Adrenal gland (tissue), 12 donors: ENCODE data around the gene ZNF487. TPM values are rescaled to one million over a fixed set of nuclear protein-coding genes. Genes with fewer than 3 reads are reported as not detected.
"Not testable (repeated sequence)": the region's sequence is repeated elsewhere in the genome, so short reads cannot be mapped to it uniquely, and the experiment has no call there.

Experiments
- DNase-seq, 7 donors: peaks; one replicate each; pipeline ENCODE4 v3.0.0-alpha.2; 2019 to 2020
- H3K27ac ChIP-seq, 5 donors: fragments of 200-600 bp; sonication (generic) in 4 of 5; 1 replicate in 3 of 5; 2 replicates in 2 of 5; pipeline versions ENCODE4 v1.5.1 to v1.8.0; 2016 to 2020; ENCODE audit warnings: mild to moderate bottlenecking in 1 of 5
- H3K27me3 ChIP-seq: fragments of 200-600 bp; 2 replicates; pipeline ENCODE4 v1.8.0; 2021
- H3K36me3 ChIP-seq, 2 donors: fragments of 200-600 bp; replicated peaks in 1 of 2; 1 replicate in 1 of 2; 2 replicates in 1 of 2; pipeline versions ENCODE4 v1.5.1 to v1.8.0; 2018 to 2022
- H3K4me1 ChIP-seq, 2 donors: fragments of 200-600 bp; replicated peaks in 1 of 2; 1 replicate in 1 of 2; 2 replicates in 1 of 2; pipeline versions ENCODE4 v1.5.1 to v1.8.0; 2018 to 2021
- H3K4me3 ChIP-seq, 4 donors: fragments of 200-600 bp; sonication (generic) in 3 of 4; one replicate each; pipeline ENCODE4 v1.5.1; 2016 to 2018
- H3K9me3 ChIP-seq, 3 donors: fragments of 200-600 bp; sonication (generic) in 1 of 3; replicated peaks in 1 of 3; 1 replicate in 2 of 3; 2 replicates in 1 of 3; pipeline versions ENCODE4 v1.5.1 to v1.8.0; 2016 to 2021
- POLR2A ChIP-seq, 2 donors: fragments of 450-650 bp; IDR thresholded peaks; one replicate each; pipeline ENCODE4 v1.6.1; 2017; ENCODE audit warnings: antibody characterized with exemption in 2 of 2, mild to moderate bottlenecking in 2 of 2, moderate library complexity in 1 of 2
- WGBS, 4 donors: extraction: QIAGEN DNeasy Blood & Tissue Kit in 2 of 4; methylation state at CpG; one replicate each; pipeline versions ENCODE4 v1.1.5 to v1.1.7; 2013 to 2017; 5-methylcytosine and 5-hydroxymethylcytosine counted together
- intact Hi-C, 2 donors: fragments of 100-400 bp; cut with DNase I; formaldehyde crosslinking; loops; one replicate each; pipeline versions ENCODE4 v1.14.1 to v1.15.0; 2022 to 2023
- polyA plus RNA-seq, 3 donors: library from polyadenylated mRNA; stranded (reverse); fragments of 200-250 nt in 2 of 3; fragments of 350-450 nt in 1 of 3; fragmentation: Illumina TruSeq in 1 of 3; extraction: RNeasy Lipid Tissue Mini Kit (QIAGEN cat#74804) in 1 of 3; gene quantifications; one replicate each; pipeline ENCODE4 v1.2.3, GENCODE V29; 2013 to 2014
- total RNA-seq, 9 donors: library from RNA; depleted of rRNA in 4 of 9; stranded (reverse); fragments of >200 nt in 4 of 9; fragments of 120-200 nt in 1 of 9; fragmentation: NEBNext Ultra II Directional in 1 of 9; extraction: Animal tissue kit (Norgen Biotek cat#: 25700) in 1 of 9; gene quantifications; one replicate each; pipeline versions ENCODE4 v1.1.0 to v1.2.4, GENCODE V29; 2013 to 2023
- TF ChIP-seq, protein P1 (sequence below), 6 experiments: fragments of 450-650 bp in 4 of 6; fragments of 200-600 bp in 2 of 6; sonication (generic) in 1 of 6; IDR thresholded peaks; 1 replicate in 5 of 6; 2 replicates in 1 of 6; pipeline versions ENCODE4 v1.5.1 to v1.8.0; 2016 to 2021; ENCODE audit warnings: antibody characterized with exemption in 6 of 6, mild to moderate bottlenecking in 2 of 6, moderate library complexity in 1 of 6
- donor health status: healthy with polysubstance abuse.
- donor health status: Bipolar disorder and iron deficiency.
- donor health status: DM: yes; HTN: yes; CAD: no.
- donor health status: DM: no; HTN: no; CAD: no.
- donor health status: DM: no; HTN: no; CAD: no.
- donor health status: DM: yes; HTN: yes; CAD: no.

ZNF487 gene
- total and polyA plus RNA-seq, 12 donors = 2.1 to 10.1 (median 5.7) TPM

DNA sequence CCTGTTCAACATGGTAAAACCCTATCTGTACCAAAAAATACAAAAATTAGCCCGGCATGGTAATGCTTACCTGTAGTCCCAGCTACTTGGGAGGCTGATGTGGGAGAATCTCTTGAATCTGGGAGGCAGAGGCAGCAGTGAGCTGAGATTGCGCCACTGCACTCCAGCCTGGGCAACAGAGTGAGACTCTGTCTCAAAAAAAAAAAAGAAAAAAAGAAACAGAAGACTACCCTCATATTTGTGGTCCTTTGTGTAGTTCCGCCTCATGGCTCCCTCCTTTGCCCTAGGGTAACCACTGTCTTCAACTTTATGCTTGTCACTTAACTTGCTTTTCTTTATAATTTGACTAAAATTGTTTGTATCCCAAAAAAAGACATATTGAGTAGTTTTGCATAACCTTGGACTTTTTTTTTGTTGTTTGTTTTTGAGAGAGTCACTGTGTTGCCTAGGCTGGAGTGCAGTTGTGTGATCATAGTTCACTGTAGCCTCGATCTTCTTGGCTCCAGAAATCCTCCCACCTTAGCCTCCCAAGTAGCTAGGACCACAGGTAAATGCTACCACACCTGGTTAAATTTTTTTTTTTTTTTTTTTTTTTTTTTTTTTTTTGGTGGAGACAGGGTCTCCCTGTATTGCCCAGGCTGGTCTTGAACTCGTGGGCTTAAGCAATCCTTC, 3.7 kb downstream of the ZNF487 start:
- TF ChIP-seq, protein P1, sequence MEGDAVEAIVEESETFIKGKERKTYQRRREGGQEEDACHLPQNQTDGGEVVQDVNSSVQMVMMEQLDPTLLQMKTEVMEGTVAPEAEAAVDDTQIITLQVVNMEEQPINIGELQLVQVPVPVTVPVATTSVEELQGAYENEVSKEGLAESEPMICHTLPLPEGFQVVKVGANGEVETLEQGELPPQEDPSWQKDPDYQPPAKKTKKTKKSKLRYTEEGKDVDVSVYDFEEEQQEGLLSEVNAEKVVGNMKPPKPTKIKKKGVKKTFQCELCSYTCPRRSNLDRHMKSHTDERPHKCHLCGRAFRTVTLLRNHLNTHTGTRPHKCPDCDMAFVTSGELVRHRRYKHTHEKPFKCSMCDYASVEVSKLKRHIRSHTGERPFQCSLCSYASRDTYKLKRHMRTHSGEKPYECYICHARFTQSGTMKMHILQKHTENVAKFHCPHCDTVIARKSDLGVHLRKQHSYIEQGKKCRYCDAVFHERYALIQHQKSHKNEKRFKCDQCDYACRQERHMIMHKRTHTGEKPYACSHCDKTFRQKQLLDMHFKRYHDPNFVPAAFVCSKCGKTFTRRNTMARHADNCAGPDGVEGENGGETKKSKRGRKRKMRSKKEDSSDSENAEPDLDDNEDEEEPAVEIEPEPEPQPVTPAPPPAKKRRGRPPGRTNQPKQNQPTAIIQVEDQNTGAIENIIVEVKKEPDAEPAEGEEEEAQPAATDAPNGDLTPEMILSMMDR (IDR thresholded peaks at IDR 0.05) = no peak
- no peak for TF ChIP-seq POLR2A (IDR thresholded peaks at IDR 0.05)
- H3K4me3 ChIP-seq = no peak overlapping the region
- no peaks in the 10 kb centered on the region for H3K36me3 ChIP-seq
- H3K4me1 ChIP-seq = peaks cover 5 to 6% of the 10 kb centered on the region in 2 donors
- DNase-seq = no peak
- no peaks in the 10 kb centered on the region for H3K9me3 ChIP-seq
- no peaks in the 10 kb centered on the region for H3K27me3 ChIP-seq
- 85 to 89% (median 86%) methylated on average over 5 of the region's 5 CpGs for WGBS, 4 donors
- intact Hi-C loops = no loop called here
- H3K27ac ChIP-seq = no peak overlapping the region

DNA sequence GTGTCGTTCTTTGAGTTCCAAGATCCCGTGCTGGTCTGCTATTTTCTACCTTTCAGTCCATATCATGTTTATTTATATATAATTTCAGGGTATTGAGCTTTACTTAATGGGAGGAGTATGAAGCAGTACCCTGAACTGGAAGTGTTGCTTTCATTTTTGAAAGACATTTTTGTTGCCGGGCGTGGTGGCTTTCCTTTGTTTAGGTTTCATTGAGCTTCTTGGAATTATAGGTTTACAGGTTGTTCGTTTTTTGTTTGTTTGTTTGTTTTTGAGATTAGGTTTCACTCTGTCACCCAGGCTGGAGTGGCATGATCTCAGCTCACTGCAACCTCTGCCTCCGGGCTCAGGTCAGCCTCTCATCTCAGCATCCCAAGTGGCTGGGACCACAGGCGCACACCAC, 7.4 kb downstream of the ZNF487 start:
- Histone ChIP-seq H3K4me1 (no peaks in the 10 kb centered on the region), H3K27me3 (no peaks in the 10 kb centered on the region), H3K36me3 (no peaks in the 10 kb centered on the region), H3K27ac (no peak overlapping the region), H3K4me3 (no peak overlapping the region), H3K9me3 (no peaks in the 10 kb centered on the region)
- no peak for DNase-seq
- TF ChIP-seq, protein P1 (IDR thresholded peaks at IDR 0.05) = no peak
- no peak for TF ChIP-seq POLR2A (IDR thresholded peaks at IDR 0.05)
- intact Hi-C loops = no loop called here
- WGBS, 4 donors = 83 to 98% (median 89%) methylated on average over 7 of the region's 7 CpGs

DNA sequence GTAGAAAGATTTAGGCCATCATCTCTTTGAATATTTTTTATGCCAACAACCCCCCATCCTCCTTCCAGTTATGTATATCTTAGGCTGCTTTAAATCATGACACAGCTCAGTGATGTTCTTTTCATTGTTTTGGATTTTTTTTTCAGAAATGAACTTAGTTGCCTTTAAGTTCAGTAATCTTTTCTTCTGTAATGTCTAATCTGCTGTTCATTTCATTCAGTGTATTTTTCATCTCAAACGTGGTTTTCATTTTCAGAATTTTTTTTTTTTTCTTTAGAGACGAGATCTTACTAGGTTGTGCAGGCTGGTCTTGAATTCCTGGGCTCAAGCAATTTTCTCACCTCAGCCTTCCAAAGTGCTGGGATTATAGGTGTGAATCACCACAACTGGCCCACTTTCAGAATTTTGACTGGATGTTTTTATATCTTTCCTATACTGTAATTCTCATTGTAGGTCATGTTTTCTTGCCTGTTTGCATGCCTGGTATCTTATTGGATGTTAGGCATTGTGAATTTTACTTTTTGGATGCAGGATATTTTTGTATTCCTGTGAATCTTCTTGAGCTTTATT, 8.1 kb downstream of the ZNF487 start:
- TF ChIP-seq, protein P1 (IDR thresholded peaks at IDR 0.05) = no peak
- TF ChIP-seq POLR2A (IDR thresholded peaks at IDR 0.05) = no peak
- 87 to 98% (median 92%) methylated on average over 2 of the region's 2 CpGs for WGBS, 4 donors
- no peak for DNase-seq

DNA sequence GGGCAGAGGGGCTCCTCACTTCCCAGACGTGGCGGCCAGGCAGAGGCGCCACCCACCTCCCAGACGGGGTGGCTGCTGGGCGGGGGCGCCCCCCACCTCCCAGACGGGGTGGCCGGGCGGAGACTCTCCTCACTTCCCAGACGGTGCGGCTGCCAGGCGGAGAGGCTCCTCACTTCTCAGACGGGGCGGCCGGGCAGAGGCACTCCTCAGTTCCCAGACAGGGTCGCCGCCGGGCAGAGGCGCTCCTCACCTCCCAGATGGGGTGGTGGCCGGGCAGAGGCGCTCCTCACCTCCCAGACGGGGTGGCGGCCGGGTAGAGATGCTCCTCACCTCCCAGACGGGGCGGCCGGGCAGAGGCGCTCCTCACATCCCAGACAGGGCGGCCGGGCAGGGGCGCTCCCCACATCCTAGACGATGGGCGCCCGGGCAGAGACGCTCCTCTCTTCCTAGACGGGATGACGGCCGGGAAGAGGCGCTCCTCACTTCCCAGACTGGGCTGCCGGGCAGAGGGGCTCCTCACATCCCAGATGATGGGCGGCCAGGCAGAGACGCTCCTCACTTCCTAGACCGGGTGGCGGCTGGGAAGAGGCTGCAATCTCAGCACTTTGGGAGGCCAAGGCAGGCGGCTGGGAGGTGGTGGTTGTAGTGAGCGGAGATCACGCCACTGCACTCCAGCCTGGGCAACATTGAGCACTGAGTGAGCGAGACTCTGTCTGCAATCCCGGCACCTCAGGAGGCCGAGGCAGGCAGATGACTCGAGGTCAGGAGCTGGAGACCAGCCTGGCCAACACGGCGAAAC, 9.5 kb downstream of the ZNF487 start:
- 95 to 99% (median 97%) methylated on average over 15 to 53 of the region's 53 CpGs for WGBS, 4 donors
- intact Hi-C loops, H3K4me3 ChIP-seq, DNase-seq, H3K36me3 ChIP-seq, H3K4me1 ChIP-seq, H3K9me3 ChIP-seq, H3K27me3 ChIP-seq, H3K27ac ChIP-seq: not testable (repeated sequence)

More for the DNA sequence above, 8.1 kb downstream of the ZNF487 start:
- intact Hi-C loops = no loop called here
- no peaks in the 10 kb centered on the region for H3K9me3 ChIP-seq
- H3K4me3 ChIP-seq = no peak overlapping the region
- no peaks in the 10 kb centered on the region for H3K36me3 ChIP-seq
- no peaks in the 10 kb centered on the region for H3K4me1 ChIP-seq
- H3K27me3 ChIP-seq = no peaks in the 10 kb centered on the region
- no peak overlapping the region for H3K27ac ChIP-seq
